GM21528 (cell line): Measurements from ENCODE around the gene SOCS1.

ENCODE experiments used
- ATAC-seq: cut with Tn5 transposase; IDR thresholded peaks from one replicate; pipeline ENCODE4 v1.9.1; 2021; ENCODE audit warnings: mild to moderate bottlenecking, moderate library complexity; ENCODE audit not compliant: unreplicated experiment, low FRiP score

SOCS1 gene

GRCh38 chr16:11208916-11209665 lies 46.9 kb downstream of the SOCS1 start:
- no peak for ATAC-seq

DNA sequence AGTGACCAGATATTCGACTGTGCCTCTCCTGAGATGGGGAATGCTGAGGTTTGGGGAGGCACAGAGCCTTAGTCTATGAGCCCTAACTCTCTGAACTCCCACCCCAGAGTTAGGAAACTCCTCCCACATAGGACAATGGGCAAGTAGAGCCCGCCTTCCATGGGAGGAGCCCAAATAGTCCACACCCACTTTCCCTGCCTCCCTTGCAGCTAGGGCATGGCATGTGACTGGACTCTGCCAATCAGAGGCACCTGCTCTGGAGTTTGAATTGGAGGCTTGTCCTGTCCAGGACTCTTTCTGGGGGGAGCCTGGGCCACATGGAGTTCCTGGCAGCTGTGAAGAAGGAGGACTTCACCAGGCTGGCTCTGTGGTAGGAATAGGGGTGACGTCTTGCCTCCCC lies 48.4 kb downstream of the SOCS1 start:
- no peak for ATAC-seq

DNA sequence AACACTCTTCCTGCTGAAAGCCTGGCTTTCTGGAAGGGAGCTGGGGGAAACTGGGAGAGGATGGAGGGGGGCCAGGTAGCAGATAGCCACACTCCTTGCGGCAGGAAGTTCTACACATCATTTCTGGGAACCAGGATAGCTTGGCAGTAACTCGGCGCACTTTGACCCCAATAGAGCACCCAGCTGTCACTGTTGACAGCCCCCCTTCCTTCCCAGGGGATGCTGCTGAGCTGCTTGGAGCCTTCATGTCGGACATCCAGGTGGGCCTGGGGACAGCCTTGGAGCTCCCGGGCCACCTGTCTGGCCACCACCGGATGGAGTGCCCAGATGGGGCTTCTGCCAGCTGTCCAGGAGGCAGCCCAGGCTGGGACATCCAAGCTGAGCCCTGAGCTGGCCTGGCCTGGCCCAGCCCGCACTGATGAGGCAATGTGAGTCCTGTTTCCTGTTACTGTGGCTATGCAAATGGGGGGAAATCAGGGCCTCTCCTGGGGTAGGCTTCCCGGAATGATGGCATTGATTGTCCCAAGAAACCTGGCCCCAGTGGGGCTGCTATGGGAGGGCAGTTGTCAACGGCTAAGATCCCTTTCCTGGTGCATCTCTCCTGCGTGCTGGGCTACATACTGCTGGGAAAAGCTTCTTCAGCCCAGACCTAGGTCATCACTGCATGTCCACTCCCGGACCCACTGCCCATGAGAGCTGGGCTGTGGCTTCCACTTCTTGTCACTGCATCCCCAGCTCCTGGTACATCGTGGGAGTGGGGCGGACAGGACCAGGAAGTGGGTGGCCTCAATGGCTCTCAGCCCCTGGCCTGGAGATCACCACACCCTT lies 50.0 kb downstream of the SOCS1 start:
- no peak for ATAC-seq

DNA sequence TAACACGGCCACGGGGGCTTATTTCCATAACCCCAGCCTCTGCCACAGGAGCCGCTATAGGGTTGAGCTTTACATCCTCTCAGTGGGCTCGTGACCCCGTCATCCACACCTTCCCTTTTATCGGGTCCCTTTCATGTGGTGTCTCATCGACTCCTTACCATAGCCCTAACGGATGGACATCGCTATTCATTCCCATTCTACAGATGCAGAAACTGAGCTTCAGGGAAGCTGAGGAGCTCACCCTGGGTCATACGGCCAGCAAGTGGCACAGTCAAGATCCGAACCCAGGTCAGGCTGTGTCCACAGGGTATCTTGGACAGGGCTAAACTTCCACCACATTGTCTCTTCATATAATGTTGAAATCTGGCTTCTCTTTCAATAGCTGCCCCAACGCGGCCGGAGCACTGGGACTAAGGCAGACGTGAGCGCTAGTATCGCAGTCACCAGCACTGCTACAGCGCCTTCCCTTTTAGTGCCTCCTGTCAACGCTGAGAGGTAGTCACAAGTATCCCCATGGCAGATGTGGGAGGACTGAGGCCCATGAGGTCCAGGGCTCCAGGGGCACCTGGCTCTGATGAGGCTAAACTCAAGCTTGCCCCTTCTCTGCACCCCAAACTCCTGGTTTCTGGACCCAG lies 50.8 kb downstream of the SOCS1 start:
- no peak for ATAC-seq

GRCh38 chr16:11204513-11205047 lies 51.4 kb downstream of the SOCS1 start:
- ATAC-seq = no peak
